Activated T-cell treated with anti-CD3 and anti-CD28 coated beads, Interleukin-2, amount 50 U/mL, for 48 hours (primary cell): Measurements from ENCODE around the gene CLDN6.

Experiments used
- DNase-seq, 2 experiments: peaks; one replicate each; pipeline ENCODE4 v3.0.0-alpha.2; 2020

CLDN6 gene

GRCh38 chr16:3051494-3051893 lies 33.5 kb upstream of the CLDN6 start:
- peak in 1 of 2 experiments; percentile 43 for DNase-seq

GRCh38 chr16:3051009-3051408 lies 33.0 kb upstream of the CLDN6 start:
- DNase-seq: no peak

- DNase-seq: no peak
Measured at GRCh38 chr16:3050487-3050886, 32.5 kb upstream of the CLDN6 start.

GRCh38 chr16:3049921-3050481 lies 32.0 kb upstream of the CLDN6 start:
- no peak for DNase-seq

GRCh38 chr16:3047387-3047720 lies 29.4 kb upstream of the CLDN6 start:
- DNase-seq: no peak

- peak in 1 of 2 experiments; percentile 46 for DNase-seq
Measured at GRCh38 chr16:3046641-3047386, 28.8 kb upstream of the CLDN6 start.

- peak in 1 of 2 experiments; percentile 52 for DNase-seq
Measured at GRCh38 chr16:3045758-3046640, 28.0 kb upstream of the CLDN6 start, which contains the start of gene MMP25. Gene MMP25, plus strand, starts transcription at chr16:3046561. Its CDS starts 357 bp downstream, at chr16:3046918.

- no peak for DNase-seq
Measured at GRCh38 chr16:3044708-3045107, 26.7 kb upstream of the CLDN6 start.

- DNase-seq: no peak
Measured at GRCh38 chr16:3042376-3042775, 24.4 kb upstream of the CLDN6 start.

- DNase-seq: no peak
Measured at GRCh38 chr16:3038896-3039295, 20.9 kb upstream of the CLDN6 start.

- DNase-seq: no peak
Measured at GRCh38 chr16:3038256-3038655, 20.3 kb upstream of the CLDN6 start.

- no peak for DNase-seq
Measured at GRCh38 chr16:3036726-3037315, 18.8 kb upstream of the CLDN6 start, which contains the start of gene BICDL2. Gene BICDL2, minus strand, starts transcription at chr16:3036944. Its CDS starts 1,448 bp downstream, at chr16:3035496.

GRCh38 chr16:3035972-3036725 lies 18.2 kb upstream of the CLDN6 start:
- DNase-seq: no peak

- DNase-seq: no peak
Measured at GRCh38 chr16:3035289-3035971, 17.4 kb upstream of the CLDN6 start.

GRCh38 chr16:3032624-3033023 lies 14.6 kb upstream of the CLDN6 start:
- DNase-seq: no peak

- DNase-seq: no peak
Measured at GRCh38 chr16:3030222-3031212, 12.5 kb upstream of the CLDN6 start.

- DNase-seq: peak; percentile 57 to 76
Measured at GRCh38 chr16:3029491-3030221, 11.7 kb upstream of the CLDN6 start.

- DNase-seq: peak in 1 of 2 experiments; percentile 47
Measured at GRCh38 chr16:3028716-3029319, 10.8 kb upstream of the CLDN6 start.
